ENCODE data around the gene VKORC1.

VKORC1 gene

GRCh38 chr16:31099860-31100638 lies 5.5 kb upstream of the VKORC1 start:
- TF ChIP-seq GATA2 (IDR thresholded peaks at IDR 0.05; ENCODE audit: low read depth, low read length): no peak
- TF ChIP-seq GATA3 (IDR thresholded peaks at IDR 0.05; ENCODE audit: low read depth, low read length): no peak

GRCh38 chr16:31094088-31094423 lies 541 bp downstream of the VKORC1 start:
- TF ChIP-seq GATA2 (IDR thresholded peaks at IDR 0.05; ENCODE audit: low read depth, low read length): no peak; the same call in 1 of the 2 replicates
- no peak for TF ChIP-seq GATA3 (IDR thresholded peaks at IDR 0.05; ENCODE audit: low read depth, low read length)

GRCh38 chr16:31093132-31093703 lies 1.4 kb downstream of the VKORC1 start:
- TF ChIP-seq GATA2 (IDR thresholded peaks at IDR 0.05; ENCODE audit: low read depth, low read length) (no peak), GATA3 (IDR thresholded peaks at IDR 0.05; ENCODE audit: low read depth, low read length) (no peak)

GRCh38 chr16:31092330-31092729 lies 2.3 kb downstream of the VKORC1 start:
- no peak for TF ChIP-seq GATA2 (IDR thresholded peaks at IDR 0.05; ENCODE audit: low read depth, low read length)
- no peak for TF ChIP-seq GATA3 (IDR thresholded peaks at IDR 0.05; ENCODE audit: low read depth, low read length)

- TF ChIP-seq GATA3 (IDR thresholded peaks at IDR 0.05; ENCODE audit: low read depth, low read length): no peak
- TF ChIP-seq GATA2 (IDR thresholded peaks at IDR 0.05; ENCODE audit: low read depth, low read length): no peak
These were observed 4.1 kb downstream of the VKORC1 start for GRCh38 chr16:31090540-31090939.

- TF ChIP-seq GATA3 (IDR thresholded peaks at IDR 0.05; ENCODE audit: low read depth, low read length) (no peak), GATA2 (IDR thresholded peaks at IDR 0.05; ENCODE audit: low read depth, low read length) (no peak)
These were observed 5.4 kb downstream of the VKORC1 start for GRCh38 chr16:31089199-31089598.

- TF ChIP-seq GATA2 (IDR thresholded peaks at IDR 0.05; ENCODE audit: low read depth, low read length) (no peak), GATA3 (IDR thresholded peaks at IDR 0.05; ENCODE audit: low read depth, low read length) (no peak)
These were observed 6.0 kb downstream of the VKORC1 start, which contains the start of gene PRSS53 for GRCh38 chr16:31088459-31089183. PRSS53 (minus strand) TSS chr16:31088943; CDS start chr16:31088809, 134 bp downstream.

- TF ChIP-seq GATA3 (IDR thresholded peaks at IDR 0.05; ENCODE audit: low read depth, low read length) (no peak), GATA2 (IDR thresholded peaks at IDR 0.05; ENCODE audit: low read depth, low read length) (no peak)
These were observed 6.6 kb downstream of the VKORC1 start for GRCh38 chr16:31087971-31088370.

GRCh38 chr16:31087481-31087880 lies 7.1 kb downstream of the VKORC1 start:
- TF ChIP-seq GATA2 (IDR thresholded peaks at IDR 0.05; ENCODE audit: low read depth, low read length) (no peak), GATA3 (IDR thresholded peaks at IDR 0.05; ENCODE audit: low read depth, low read length) (no peak)

- no peak for TF ChIP-seq GATA3 (IDR thresholded peaks at IDR 0.05; ENCODE audit: low read depth, low read length)
- no peak for TF ChIP-seq GATA2 (IDR thresholded peaks at IDR 0.05; ENCODE audit: low read depth, low read length)
These were observed 8.0 kb downstream of the VKORC1 start for GRCh38 chr16:31086629-31086906.

- TF ChIP-seq GATA3 (IDR thresholded peaks at IDR 0.05; ENCODE audit: low read depth, low read length) (no peak), GATA2 (IDR thresholded peaks at IDR 0.05; ENCODE audit: low read depth, low read length) (no peak)
These were observed 8.5 kb downstream of the VKORC1 start for GRCh38 chr16:31085873-31086628.

- TF ChIP-seq GATA3 (IDR thresholded peaks at IDR 0.05; ENCODE audit: low read depth, low read length) (no peak), GATA2 (IDR thresholded peaks at IDR 0.05; ENCODE audit: low read depth, low read length) (no peak)
These were observed 9.2 kb downstream of the VKORC1 start for GRCh38 chr16:31085411-31085810.

GRCh38 chr16:31084584-31085302 lies 9.9 kb downstream of the VKORC1 start:
- TF ChIP-seq GATA2 (IDR thresholded peaks at IDR 0.05; ENCODE audit: low read depth, low read length): no peak
- no peak for TF ChIP-seq GATA3 (IDR thresholded peaks at IDR 0.05; ENCODE audit: low read depth, low read length)

- TF ChIP-seq GATA3 (IDR thresholded peaks at IDR 0.05; ENCODE audit: low read depth, low read length) (no peak), GATA2 (IDR thresholded peaks at IDR 0.05; ENCODE audit: low read depth, low read length) (no peak)
These were observed 10.6 kb downstream of the VKORC1 start for GRCh38 chr16:31083981-31084380.

Measured in SH-SY5Y (cell line).